Urinary bladder (tissue), 4 donors: ENCODE measurements around the gene SIL1. TPM values are rescaled to one million over a fixed set of nuclear protein-coding genes. Genes with fewer than 3 reads are reported as not detected.
"Not testable (repeated sequence)": the region's sequence is repeated elsewhere in the genome, so short reads cannot be mapped to it uniquely, and the experiment has no call there.

ENCODE experiments used
- DNase-seq: peaks from one replicate; pipeline ENCODE4 v3.0.0-alpha.2; 2015; ENCODE audit errors: extremely low spot score
- H3K27ac ChIP-seq: one replicate; pipeline ENCODE4 v1.5.1; 2013; ENCODE audit warnings: low read depth, mild to moderate bottlenecking, moderate library complexity
- H3K36me3 ChIP-seq: one replicate; pipeline ENCODE4 v1.6.1; 2013; ENCODE audit warnings: mild to moderate bottlenecking, moderate library complexity; ENCODE audit not compliant: insufficient read depth
- H3K4me1 ChIP-seq: one replicate; pipeline ENCODE4 v1.6.1; 2013; ENCODE audit warnings: mild to moderate bottlenecking, moderate library complexity; ENCODE audit not compliant: insufficient read depth
- H3K4me3 ChIP-seq: one replicate; pipeline ENCODE4 v1.5.1; 2013; ENCODE audit warnings: low read depth, low read length
- WGBS: extraction: QIAGEN DNeasy Blood & Tissue Kit; methylation state at CpG from one replicate; pipeline ENCODE4 v1.1.7; 2013; 5-methylcytosine and 5-hydroxymethylcytosine counted together
- polyA plus RNA-seq: library from polyadenylated mRNA; stranded (reverse); fragments of 200-250 nt; gene quantifications from one replicate; pipeline ENCODE4 v1.2.3, GENCODE V29; 2013
- total RNA-seq: library from RNA; depleted of rRNA; stranded (reverse); fragments of >200 nt; gene quantifications from one replicate; pipeline ENCODE4 v1.2.3, GENCODE V29; 2014
- donor health status: healthy with polysubstance abuse.
- donor health status: healthy.

SIL1 gene
- total RNA-seq (31.5 TPM), polyA plus RNA-seq (49.8 TPM)

GRCh38 chr5:139197710-139198669 is at the start of gene SIL1:
SIL1 (minus strand) TSS chr5:139198368; CDS start chr5:139127843, 70,525 bp downstream.
- Histone ChIP-seq H3K36me3 (no peaks in the 10 kb centered on the region), H3K27ac (peak within 1 kb of the TSS; percentile 87), H3K4me1 (no peaks in the 10 kb centered on the region), H3K4me3 (peak within 1 kb of the TSS; percentile 64)
- WGBS = 1% methylated on average over 61 of the region's 61 CpGs
- DNase-seq = peak; percentile 75

- WGBS = 36% methylated on average over 4 of the region's 4 CpGs
- DNase-seq = no peak
- H3K4me1 ChIP-seq = no peaks in the 10 kb centered on the region
- H3K36me3 ChIP-seq = no peaks in the 10 kb centered on the region
- H3K27ac ChIP-seq = no peak overlapping the region
- no peak overlapping the region for H3K4me3 ChIP-seq
These were observed 48.2 kb upstream of the SIL1 start for GRCh38 chr5:139246394-139246793.

GRCh38 chr5:139245637-139246339 is 47.6 kb upstream of the SIL1 start:
- Histone ChIP-seq H3K4me3 (no peak overlapping the region), H3K27ac (no peak overlapping the region), H3K36me3 (no peaks in the 10 kb centered on the region), H3K4me1 (no peaks in the 10 kb centered on the region)
- DNase-seq = no peak

GRCh38 chr5:139243425-139243970 is 45.3 kb upstream of the SIL1 start:
- H3K4me1 ChIP-seq = no peaks in the 10 kb centered on the region
- WGBS = 71% methylated on average over 4 of the region's 4 CpGs
- H3K27ac ChIP-seq = no peak overlapping the region
- no peaks in the 10 kb centered on the region for H3K36me3 ChIP-seq
- H3K4me3 ChIP-seq = no peak overlapping the region
- no peak for DNase-seq

GRCh38 chr5:139241139-139241538 is 43.0 kb upstream of the SIL1 start:
- WGBS = 64% methylated on average over 4 of the region's 4 CpGs
- H3K36me3 ChIP-seq = no peaks in the 10 kb centered on the region
- H3K27ac ChIP-seq = no peak overlapping the region
- H3K4me3 ChIP-seq = no peak overlapping the region
- no peak for DNase-seq
- H3K4me1 ChIP-seq = no peaks in the 10 kb centered on the region

GRCh38 chr5:139236479-139236878 is 38.3 kb upstream of the SIL1 start:
- H3K27ac ChIP-seq = no peak overlapping the region
- no peaks in the 10 kb centered on the region for H3K4me1 ChIP-seq
- 61% methylated on average over 1 of the region's 1 CpG for WGBS
- H3K4me3 ChIP-seq = no peak overlapping the region
- no peak for DNase-seq
- no peaks in the 10 kb centered on the region for H3K36me3 ChIP-seq

GRCh38 chr5:139232147-139232724 is 34.1 kb upstream of the SIL1 start:
- no peak for DNase-seq
- H3K4me1 ChIP-seq = no peaks in the 10 kb centered on the region
- no peaks in the 10 kb centered on the region for H3K36me3 ChIP-seq
- H3K4me3 ChIP-seq = no peak overlapping the region
- WGBS = 75% methylated on average over 4 of the region's 6 CpGs
- H3K27ac ChIP-seq = no peak overlapping the region

GRCh38 chr5:139228201-139228803 is 30.1 kb upstream of the SIL1 start:
- no peak for DNase-seq
- no peak overlapping the region for H3K27ac ChIP-seq
- no peak overlapping the region for H3K4me3 ChIP-seq
- no peaks in the 10 kb centered on the region for H3K36me3 ChIP-seq
- H3K4me1 ChIP-seq = no peaks in the 10 kb centered on the region
- WGBS = 90% methylated on average over 1 of the region's 1 CpG

GRCh38 chr5:139226131-139226530 is 28.0 kb upstream of the SIL1 start:
- Histone ChIP-seq H3K27ac (no peak overlapping the region), H3K4me1 (no peaks in the 10 kb centered on the region), H3K36me3 (no peaks in the 10 kb centered on the region), H3K4me3 (no peak overlapping the region)
- 92% methylated on average over 2 of the region's 2 CpGs for WGBS
- DNase-seq = no peak

- WGBS = 96% methylated on average over 3 of the region's 3 CpGs
- Histone ChIP-seq H3K27ac (no peak overlapping the region), H3K36me3 (no peaks in the 10 kb centered on the region), H3K4me1 (no peaks in the 10 kb centered on the region), H3K4me3 (no peak overlapping the region)
- no peak for DNase-seq
These were observed 25.3 kb upstream of the SIL1 start for GRCh38 chr5:139223481-139223880.

- H3K36me3 ChIP-seq = no peaks in the 10 kb centered on the region
- no peaks in the 10 kb centered on the region for H3K4me1 ChIP-seq
- H3K4me3 ChIP-seq = no peak overlapping the region
- DNase-seq = no peak
- no peak overlapping the region for H3K27ac ChIP-seq
- WGBS = 59% methylated on average over 3 of the region's 3 CpGs
These were observed 24.2 kb upstream of the SIL1 start for GRCh38 chr5:139222346-139222745.

- 87% methylated on average over 7 of the region's 7 CpGs for WGBS
- DNase-seq = not testable (repeated sequence)
These were observed 19.9 kb upstream of the SIL1 start for GRCh38 chr5:139218038-139218437.

More at GRCh38 chr5:139218038-139218437, 19.9 kb upstream of the SIL1 start:
- not testable (repeated sequence) for H3K36me3 ChIP-seq, H3K27ac ChIP-seq, H3K4me3 ChIP-seq, H3K4me1 ChIP-seq
